Endothelial cell of coronary artery (primary cell): ENCODE data around the gene FAM90A26. TPM values are rescaled to one million over a fixed set of nuclear protein-coding genes. Genes with fewer than 3 reads are reported as not detected.

Source experiments
- total RNA-seq: library from RNA; depleted of rRNA; stranded (reverse); fragments of >200 nt; gene quantifications from 2 replicates; pipeline ENCODE4 v1.2.3, GENCODE V29; 2014

Gene FAM90A26, protein sequence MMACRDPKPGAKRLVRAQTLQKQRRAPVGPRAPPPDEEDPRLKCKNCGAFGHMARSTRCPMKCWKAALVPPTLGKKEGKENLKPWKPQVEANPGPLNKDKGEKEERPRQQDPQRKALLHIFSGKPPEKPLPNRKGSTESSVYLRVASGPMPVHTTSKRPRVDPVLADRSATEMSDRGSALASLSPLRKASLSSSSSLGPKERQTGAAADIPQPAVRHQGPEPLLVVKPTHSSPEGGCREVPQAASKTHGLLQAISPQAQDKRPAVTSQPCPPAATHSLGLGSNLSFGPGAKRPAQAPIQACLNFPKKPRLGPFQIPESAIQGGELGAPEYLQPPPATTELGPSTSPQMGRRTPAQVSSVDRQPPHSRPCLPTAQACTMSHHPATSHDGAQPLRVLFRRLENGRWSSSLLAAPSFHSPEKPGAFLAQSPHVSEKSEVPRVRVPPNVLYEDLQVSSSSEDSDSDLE
- total RNA-seq: not detected in 2 replicates

DNA sequence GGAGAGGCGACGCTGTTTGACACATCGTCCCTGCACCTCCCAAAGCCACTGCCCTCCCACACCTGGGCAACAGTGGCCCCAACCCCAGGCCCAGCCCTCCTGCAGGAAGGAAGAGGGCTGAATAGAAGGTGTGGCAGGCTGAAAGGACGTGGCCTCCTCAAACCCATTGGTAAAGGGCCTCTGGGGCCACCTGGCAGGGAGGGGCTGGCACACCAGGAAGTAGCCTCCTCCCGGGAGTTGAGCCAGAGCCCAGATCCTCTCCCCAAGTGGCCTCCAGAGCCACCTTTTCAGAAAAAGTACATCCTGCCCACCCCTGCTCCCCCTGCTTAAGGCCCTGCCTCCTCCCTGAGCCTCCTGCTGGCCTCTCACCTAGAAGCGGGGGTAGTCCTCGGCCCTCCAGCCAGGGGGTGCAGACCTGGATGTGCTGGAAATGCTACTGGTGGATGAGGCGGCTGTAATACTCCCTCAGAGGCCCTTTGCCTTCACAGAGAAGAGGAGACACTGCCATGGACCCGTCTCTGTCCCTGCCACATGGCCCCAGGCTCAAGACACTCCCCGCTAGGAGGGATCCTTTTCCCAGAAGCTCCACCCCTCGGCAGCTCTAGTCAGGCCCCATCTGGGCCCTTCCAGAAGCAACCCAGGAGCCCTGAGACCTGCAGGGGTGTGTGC is at the start of gene FAM90A26:
Gene FAM90A26 (plus strand): TSS at position 619 of the 669 bp plus-strand sequence. CDS start 2,764 bp downstream, outside the sequence.

DNA sequence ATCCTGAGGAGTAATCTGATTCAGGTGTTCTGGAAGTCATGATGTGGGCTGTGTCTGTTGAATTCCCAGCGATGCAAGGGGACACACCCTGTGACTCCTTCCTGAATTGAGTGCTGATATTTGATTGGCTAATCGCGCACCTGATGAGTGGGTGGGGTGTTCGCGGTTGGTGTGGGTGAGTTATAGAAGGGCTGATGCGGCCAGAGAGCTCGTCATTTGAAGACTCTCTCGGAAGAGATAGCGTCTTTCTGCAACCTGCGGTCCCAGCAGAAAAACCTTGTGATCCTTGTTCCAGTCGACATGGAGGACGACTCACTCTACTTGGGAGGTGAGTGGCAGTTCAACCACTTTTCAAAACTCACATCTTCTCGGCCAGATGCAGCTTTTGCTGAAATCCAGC is 40.1 kb downstream of the FAM90A26 start, which contains the start of gene USP17L10:
Gene USP17L10 (plus strand): TSS at position 301 of the 400 bp plus-strand sequence. CDS start 0 bp downstream, at position 301.

DNA sequence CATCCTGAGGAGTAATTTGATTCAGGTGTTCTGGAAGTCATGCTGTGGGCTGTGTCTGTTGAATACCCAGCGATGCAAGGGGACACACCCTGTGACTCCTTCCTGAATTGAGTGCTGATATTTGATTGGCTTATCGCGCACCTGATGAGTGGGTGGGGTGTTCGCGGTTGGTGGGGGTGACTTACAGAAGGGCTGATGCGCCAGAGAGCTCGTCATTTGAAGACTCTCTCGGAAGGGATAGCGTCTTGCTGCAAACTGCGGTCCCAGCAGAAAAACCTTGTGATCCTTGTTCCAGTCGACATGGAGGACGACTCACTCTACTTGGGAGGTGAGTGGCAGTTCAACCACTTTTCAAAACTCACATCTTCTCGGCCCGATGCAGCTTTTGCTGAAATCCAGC is 44.9 kb downstream of the FAM90A26 start, which contains the start of gene USP17L11:
Gene USP17L11 (plus strand): TSS at position 301 of the 400 bp plus-strand sequence. CDS start 0 bp downstream, at position 301.

DNA sequence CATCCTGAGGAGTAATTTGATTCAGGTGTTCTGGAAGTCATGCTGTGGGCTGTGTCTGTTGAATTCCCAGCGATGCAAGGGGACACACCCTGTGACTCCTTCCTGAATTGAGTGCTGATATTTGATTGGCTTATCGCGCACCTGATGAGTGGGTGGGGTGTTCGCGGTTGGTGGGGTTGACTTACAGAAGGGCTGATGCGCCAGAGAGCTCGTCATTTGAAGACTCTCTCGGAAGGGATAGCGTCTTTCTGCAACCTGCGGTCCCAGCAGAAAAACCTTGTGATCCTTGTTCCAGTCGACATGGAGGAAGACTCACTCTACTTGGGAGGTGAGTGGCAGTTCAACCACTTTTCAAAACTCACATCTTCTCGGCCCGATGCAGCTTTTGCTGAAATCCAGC is 49.6 kb downstream of the FAM90A26 start, which contains the start of gene USP17L12:
Gene USP17L12 (plus strand): TSS at position 301 of the 400 bp plus-strand sequence. CDS start 0 bp downstream, at position 301.

DNA sequence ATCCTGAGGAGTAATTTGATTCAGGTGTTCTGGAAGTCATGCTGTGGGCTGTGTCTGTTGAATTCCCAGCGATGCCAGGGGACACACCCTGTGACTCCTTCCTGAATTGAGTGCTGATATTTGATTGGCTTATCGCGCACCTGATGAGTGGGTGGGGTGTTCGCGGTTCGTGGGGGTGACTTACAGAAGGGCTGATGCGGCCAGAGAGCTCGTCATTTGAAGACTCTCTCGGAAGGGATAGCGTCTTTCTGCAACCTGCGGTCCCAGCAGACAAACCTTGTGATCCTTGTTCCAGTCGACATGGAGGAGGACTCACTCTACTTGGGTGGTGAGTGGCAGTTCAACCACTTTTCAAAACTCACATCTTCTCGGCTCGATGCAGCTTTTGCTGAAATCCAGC is 54.4 kb downstream of the FAM90A26 start, which contains the start of gene USP17L13:
Gene USP17L13 (plus strand): TSS at position 301 of the 400 bp plus-strand sequence. CDS start 0 bp downstream, at position 301.

Other genes with a start within 250 kb of the FAM90A26 start
- not detected in 2 replicates for gene USP17L10, start 40.2 kb downstream of the FAM90A26 start, total RNA-seq
- gene USP17L11, start 45.0 kb downstream of the FAM90A26 start, total RNA-seq: not detected in 2 replicates
- not detected in 2 replicates for gene USP17L12, start 49.7 kb downstream of the FAM90A26 start, total RNA-seq
- gene USP17L13, start 54.5 kb downstream of the FAM90A26 start, total RNA-seq: not detected in 2 replicates
- not detected in 2 replicates for gene USP17L15, start 64.0 kb downstream of the FAM90A26 start, total RNA-seq
- not detected in 2 replicates for gene USP17L17, start 73.5 kb downstream of the FAM90A26 start, total RNA-seq
- gene USP17L18, start 78.2 kb downstream of the FAM90A26 start, total RNA-seq: not detected in 2 replicates
- gene USP17L19, start 83.0 kb downstream of the FAM90A26 start, total RNA-seq: not detected in 2 replicates
- gene USP17L20, start 87.7 kb downstream of the FAM90A26 start, total RNA-seq: not detected in 2 replicates
- gene USP17L21, start 92.5 kb downstream of the FAM90A26 start, total RNA-seq: not detected in 2 replicates
- not detected in 2 replicates for gene USP17L22, start 97.2 kb downstream of the FAM90A26 start, total RNA-seq
- not detected in 2 replicates for gene USP17L24, start 154.8 kb downstream of the FAM90A26 start, total RNA-seq
- gene USP17L25, start 159.5 kb downstream of the FAM90A26 start, total RNA-seq: not detected in 2 replicates
- not detected in 2 replicates for gene USP17L26, start 164.2 kb downstream of the FAM90A26 start, total RNA-seq
- not detected in 2 replicates for gene USP17L5, start 169.0 kb downstream of the FAM90A26 start, total RNA-seq
- gene USP17L27, start 173.7 kb downstream of the FAM90A26 start, total RNA-seq: not detected in 2 replicates
- not detected in 2 replicates for gene USP17L28, start 178.5 kb downstream of the FAM90A26 start, total RNA-seq
- gene USP17L29, start 183.2 kb downstream of the FAM90A26 start, total RNA-seq: not detected in 2 replicates
- not detected in 2 replicates for gene USP17L30, start 192.7 kb downstream of the FAM90A26 start, total RNA-seq